GM10266 (cell line): ENCODE measurements around the gene ADAD2.

Experiments
- DNase-seq: peaks from one replicate; pipeline ENCODE4 v3.0.0; 2012; ENCODE audit errors: extremely low spot score
- TF ChIP-seq, protein P1 (sequence below): IDR thresholded peaks from 2 replicates; pipeline ENCODE4 v1.5.1; 2012; ENCODE audit warnings: mild to moderate bottlenecking, low read depth; ENCODE audit not compliant: control insufficient read depth, insufficient read depth; ENCODE audit errors: missing control alignments

ADAD2 gene

GRCh38 chr16:84177741-84178073 is 13.2 kb upstream of the ADAD2 start:
- TF ChIP-seq, protein P1, sequence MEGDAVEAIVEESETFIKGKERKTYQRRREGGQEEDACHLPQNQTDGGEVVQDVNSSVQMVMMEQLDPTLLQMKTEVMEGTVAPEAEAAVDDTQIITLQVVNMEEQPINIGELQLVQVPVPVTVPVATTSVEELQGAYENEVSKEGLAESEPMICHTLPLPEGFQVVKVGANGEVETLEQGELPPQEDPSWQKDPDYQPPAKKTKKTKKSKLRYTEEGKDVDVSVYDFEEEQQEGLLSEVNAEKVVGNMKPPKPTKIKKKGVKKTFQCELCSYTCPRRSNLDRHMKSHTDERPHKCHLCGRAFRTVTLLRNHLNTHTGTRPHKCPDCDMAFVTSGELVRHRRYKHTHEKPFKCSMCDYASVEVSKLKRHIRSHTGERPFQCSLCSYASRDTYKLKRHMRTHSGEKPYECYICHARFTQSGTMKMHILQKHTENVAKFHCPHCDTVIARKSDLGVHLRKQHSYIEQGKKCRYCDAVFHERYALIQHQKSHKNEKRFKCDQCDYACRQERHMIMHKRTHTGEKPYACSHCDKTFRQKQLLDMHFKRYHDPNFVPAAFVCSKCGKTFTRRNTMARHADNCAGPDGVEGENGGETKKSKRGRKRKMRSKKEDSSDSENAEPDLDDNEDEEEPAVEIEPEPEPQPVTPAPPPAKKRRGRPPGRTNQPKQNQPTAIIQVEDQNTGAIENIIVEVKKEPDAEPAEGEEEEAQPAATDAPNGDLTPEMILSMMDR, result no peak
- DNase-seq, result no peak

- no peak for DNase-seq
- TF ChIP-seq, protein P1, result no peak
Observed at GRCh38 chr16:84178146-84178765, 12.7 kb upstream of the ADAD2 start.

- TF ChIP-seq, protein P1, result no peak
- DNase-seq, result no peak
Observed at GRCh38 chr16:84178892-84179611, 11.9 kb upstream of the ADAD2 start.

GRCh38 chr16:84179612-84180320 is 11.2 kb upstream of the ADAD2 start:
- TF ChIP-seq, protein P1, result no peak
- no peak for DNase-seq

DNA sequence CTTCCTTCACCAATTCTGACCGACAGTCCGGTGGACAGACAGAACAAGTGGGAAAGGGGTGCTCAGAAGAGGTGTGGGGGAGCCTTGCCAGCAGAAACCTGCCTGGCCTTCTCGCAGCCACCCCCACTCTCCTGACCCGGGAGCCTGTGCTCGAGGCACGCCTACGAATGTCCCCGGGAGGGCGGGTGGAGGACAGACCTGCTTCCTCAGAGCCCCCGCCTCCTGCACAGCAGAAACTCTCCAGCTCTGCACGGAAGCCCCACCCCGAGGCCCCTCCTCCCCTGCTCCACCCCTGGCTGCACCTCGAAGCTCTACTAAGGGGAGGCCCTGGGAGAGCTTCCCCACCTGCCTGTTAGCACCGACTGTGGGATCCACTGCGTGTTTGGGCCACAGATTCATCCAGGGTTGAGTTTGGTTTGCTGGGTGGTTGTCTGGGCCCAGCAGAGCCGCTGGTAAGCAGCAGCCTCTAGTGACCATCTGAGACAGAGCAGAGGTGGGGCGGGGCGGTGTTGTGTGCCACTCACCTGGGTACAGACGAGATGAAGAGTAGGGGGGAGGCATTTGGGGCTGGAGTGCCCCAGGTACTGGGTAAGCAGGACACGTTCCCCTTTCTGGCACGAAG is 10.3 kb upstream of the ADAD2 start:
- DNase-seq, result no peak
- TF ChIP-seq, protein P1, result no peak

DNA sequence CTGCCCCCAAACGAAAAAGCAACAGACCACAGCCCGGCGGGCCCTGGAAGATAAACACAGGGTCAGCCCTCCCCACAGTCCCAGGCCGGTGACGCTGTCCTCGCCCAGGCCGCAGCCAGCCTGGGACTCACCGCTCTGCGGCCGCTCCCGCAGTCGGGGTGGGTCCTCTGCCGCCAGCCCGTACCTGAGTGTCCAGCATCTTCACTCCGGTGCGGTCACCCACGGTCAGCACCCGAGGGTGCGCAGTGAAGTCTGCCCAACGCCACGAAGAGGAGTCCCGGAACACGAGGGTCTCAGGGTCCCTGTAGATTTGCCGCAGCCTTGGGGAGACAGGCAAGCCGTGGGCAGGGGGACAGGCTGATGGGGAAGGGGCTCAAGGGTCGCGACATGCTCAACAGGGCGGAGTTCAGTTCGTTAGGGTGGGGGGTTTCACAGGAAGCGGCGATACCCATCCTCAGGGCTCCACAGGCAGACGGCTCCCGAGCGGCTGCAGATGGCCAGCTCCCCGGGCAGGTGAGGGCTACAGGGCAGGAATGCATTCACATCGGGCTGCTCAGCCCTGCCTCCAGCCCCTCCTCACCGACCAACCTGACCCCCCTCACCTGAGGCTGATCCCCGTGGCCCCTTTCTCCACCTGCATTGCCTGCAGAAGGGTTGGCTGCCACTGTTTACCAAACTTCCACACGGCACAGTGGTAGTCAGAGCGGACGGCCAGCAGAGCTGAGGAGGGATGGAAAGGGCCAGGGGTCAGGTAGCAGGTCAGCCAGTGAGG is 9.6 kb upstream of the ADAD2 start:
- no peak for DNase-seq
- TF ChIP-seq, protein P1, result no peak
